ENCODE measurements around the gene SCCPDH. TPM values are rescaled to one million over a fixed set of nuclear protein-coding genes. Genes with fewer than 3 reads are reported as not detected.

Gene SCCPDH
- total and polyA plus RNA-seq, 4 donors, result 59.3 to 69.4 (median 65.4) TPM

DNA sequence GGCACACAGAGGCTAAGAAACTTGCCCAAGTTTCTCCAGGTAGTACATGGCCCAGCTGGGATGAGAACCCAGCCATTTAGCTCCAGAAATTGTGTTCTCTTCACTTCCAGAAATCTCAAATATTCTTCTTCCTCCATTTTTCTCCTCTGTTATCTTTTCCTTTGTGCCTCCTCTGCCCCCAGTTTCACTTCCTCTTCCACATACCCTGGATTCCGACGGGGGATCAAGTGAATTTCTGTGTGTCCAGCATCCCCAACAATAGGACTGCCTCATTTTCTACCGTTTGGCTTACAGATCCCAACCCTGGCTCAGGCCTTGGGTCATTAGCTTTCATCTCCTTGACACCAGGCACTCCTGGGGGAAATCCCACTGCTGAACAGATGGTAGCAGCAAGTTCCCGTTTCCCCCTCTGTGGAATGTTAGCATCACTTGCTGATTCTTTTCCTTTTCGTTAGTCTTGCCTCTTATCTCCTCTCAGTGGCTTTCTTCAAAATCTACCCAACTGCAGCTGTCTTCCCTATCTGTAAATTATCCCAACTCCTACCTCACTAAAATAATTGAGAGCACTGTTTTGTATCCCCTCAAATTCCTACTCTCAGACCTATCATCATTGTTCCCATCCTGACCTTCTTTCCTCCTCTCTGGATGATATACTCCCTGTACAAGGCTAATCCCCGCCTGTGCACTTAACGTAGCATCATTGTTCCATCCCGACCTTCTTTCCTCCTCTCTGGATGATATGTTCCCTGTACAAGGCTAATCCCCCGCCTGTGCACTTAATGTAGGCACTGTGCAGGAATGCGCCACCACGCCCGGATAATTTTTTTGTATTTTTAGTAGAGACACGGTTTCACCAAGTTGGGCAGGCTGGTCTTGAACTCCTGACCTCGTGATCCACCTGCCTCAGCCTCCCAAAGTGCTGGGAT, 36.5 kb downstream of the SCCPDH start:
- H3K27me3 ChIP-seq (ENCODE audit: control insufficient read depth, insufficient read depth, low read length), result no peaks in the 10 kb centered on the region
- H3K4me3 ChIP-seq (ENCODE audit: low read depth, low read length), result no peak overlapping the region
- WGBS (ENCODE audit: insufficient coverage), result 59% methylated on average over 9 of the region's 14 CpGs
- no peaks in the 10 kb centered on the region for H3K9me3 ChIP-seq (ENCODE audit: control insufficient read depth, insufficient read depth, low read length)
- H3K36me3 ChIP-seq (ENCODE audit: control insufficient read depth, insufficient read depth, low read length), result peaks cover 20% of the 10 kb centered on the region
- H3K4me1 ChIP-seq (ENCODE audit: control insufficient read depth, insufficient read depth, low read length), result no peaks in the 10 kb centered on the region
- H3K27ac ChIP-seq (ENCODE audit: low read depth, low read length), result no peak overlapping the region
- DNase-seq (ENCODE audit: low read depth in 4 of 6, low spot score in 6 of 6), result peak in 1 of 6 donors; percentile 73

DNA sequence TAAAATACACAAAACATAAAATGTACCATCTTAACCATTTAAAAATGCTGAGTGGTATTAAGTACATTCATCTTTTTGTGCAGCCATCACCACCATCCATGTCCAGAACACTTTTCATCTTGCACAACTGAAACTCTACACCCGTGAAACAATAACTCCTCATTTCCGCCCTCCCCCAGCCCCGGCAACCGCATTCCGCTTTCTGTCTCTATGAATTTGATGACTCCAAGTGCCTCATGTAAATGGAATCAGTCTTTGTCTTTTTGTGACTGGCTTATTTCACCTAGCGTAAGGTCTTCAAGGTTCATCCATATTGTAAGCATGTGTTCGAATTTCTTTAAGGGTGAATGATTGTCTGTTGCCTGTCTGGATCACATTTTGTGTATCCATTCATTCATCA, 37.2 kb downstream of the SCCPDH start:
- Histone ChIP-seq H3K4me1 (ENCODE audit: control insufficient read depth, insufficient read depth, low read length) (no peaks in the 10 kb centered on the region), H3K4me3 (ENCODE audit: low read depth, low read length) (no peak overlapping the region), H3K27ac (ENCODE audit: low read depth, low read length) (no peak overlapping the region), H3K36me3 (ENCODE audit: control insufficient read depth, insufficient read depth, low read length) (peaks cover 20% of the 10 kb centered on the region), H3K27me3 (ENCODE audit: control insufficient read depth, insufficient read depth, low read length) (no peaks in the 10 kb centered on the region), H3K9me3 (ENCODE audit: control insufficient read depth, insufficient read depth, low read length) (no peaks in the 10 kb centered on the region)
- no peak for DNase-seq (ENCODE audit: low read depth in 4 of 6, low spot score in 6 of 6)
- WGBS (ENCODE audit: insufficient coverage), result 73% methylated on average over 3 of the region's 7 CpGs

DNA sequence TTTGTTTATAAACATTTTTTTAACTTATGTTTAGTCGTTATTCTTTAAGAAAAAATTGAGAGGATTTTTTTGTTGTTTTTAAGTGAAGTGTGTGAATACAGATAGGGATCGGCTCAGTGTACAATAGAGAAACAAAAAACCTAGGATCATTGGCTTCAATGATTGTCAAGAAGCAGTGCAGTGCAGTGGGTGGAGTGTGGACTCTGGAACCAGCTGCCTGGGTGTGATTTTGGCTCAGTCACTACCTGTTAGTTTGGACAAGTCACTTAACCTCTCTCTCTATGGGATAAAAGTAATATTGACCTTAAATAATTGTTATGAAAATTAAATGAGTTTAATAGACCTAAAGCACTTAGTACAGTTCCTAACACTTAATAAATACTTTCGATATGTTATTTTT, 41.3 kb downstream of the SCCPDH start:
- WGBS (ENCODE audit: insufficient coverage), result 100% methylated on average over 1 of the region's 3 CpGs
- no peaks in the 10 kb centered on the region for H3K4me1 ChIP-seq (ENCODE audit: control insufficient read depth, insufficient read depth, low read length)
- no peak for DNase-seq (ENCODE audit: low read depth in 4 of 6, low spot score in 6 of 6)
- H3K9me3 ChIP-seq (ENCODE audit: control insufficient read depth, insufficient read depth, low read length), result no peaks in the 10 kb centered on the region
- H3K36me3 ChIP-seq (ENCODE audit: control insufficient read depth, insufficient read depth, low read length), result peaks cover 37% of the 10 kb centered on the region
- no peak overlapping the region for H3K27ac ChIP-seq (ENCODE audit: low read depth, low read length)
- H3K27me3 ChIP-seq (ENCODE audit: control insufficient read depth, insufficient read depth, low read length), result no peaks in the 10 kb centered on the region
- H3K4me3 ChIP-seq (ENCODE audit: low read depth, low read length), result no peak overlapping the region

DNA sequence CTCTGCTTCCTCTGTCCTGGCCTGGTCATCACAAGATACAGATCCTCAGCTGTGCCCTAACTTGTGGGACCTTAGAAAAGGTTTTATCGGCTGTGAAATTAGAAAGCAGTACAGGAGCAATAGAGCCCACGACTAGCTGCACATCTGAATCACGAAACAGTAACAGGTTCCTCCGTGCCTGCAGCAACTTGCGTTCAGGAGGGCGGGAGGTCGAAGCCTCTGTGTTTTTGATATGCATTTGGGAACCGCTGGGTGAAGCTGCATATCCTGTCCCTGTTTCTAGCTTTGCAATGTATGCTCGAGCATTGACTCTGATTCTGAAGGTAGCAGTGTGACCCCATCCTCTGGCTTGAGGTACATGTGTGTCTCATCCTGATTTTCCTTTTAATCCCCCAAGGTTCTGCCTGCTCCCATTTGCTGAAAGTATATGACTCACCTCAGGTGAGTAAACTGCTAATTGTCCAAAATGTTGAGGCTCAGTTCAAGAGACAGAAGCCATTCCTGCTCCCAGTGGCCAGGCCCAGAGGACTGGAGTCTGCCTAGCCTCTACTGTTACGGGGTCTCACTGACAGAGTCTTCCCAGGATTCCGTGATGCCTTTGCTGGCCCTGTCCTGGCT, 44.3 kb downstream of the SCCPDH start:
- H3K9me3 ChIP-seq (ENCODE audit: control insufficient read depth, insufficient read depth, low read length), result no peaks in the 10 kb centered on the region
- no peaks in the 10 kb centered on the region for H3K4me1 ChIP-seq (ENCODE audit: control insufficient read depth, insufficient read depth, low read length)
- no peak overlapping the region for H3K27ac ChIP-seq (ENCODE audit: low read depth, low read length)
- WGBS (ENCODE audit: insufficient coverage), result 48% methylated on average over 8 of the region's 11 CpGs
- no peak for DNase-seq (ENCODE audit: low read depth in 4 of 6, low spot score in 6 of 6)
- H3K36me3 ChIP-seq (ENCODE audit: control insufficient read depth, insufficient read depth, low read length), result peaks cover 19% of the 10 kb centered on the region
- H3K4me3 ChIP-seq (ENCODE audit: low read depth, low read length), result no peak overlapping the region
- no peaks in the 10 kb centered on the region for H3K27me3 ChIP-seq (ENCODE audit: control insufficient read depth, insufficient read depth, low read length)

DNA sequence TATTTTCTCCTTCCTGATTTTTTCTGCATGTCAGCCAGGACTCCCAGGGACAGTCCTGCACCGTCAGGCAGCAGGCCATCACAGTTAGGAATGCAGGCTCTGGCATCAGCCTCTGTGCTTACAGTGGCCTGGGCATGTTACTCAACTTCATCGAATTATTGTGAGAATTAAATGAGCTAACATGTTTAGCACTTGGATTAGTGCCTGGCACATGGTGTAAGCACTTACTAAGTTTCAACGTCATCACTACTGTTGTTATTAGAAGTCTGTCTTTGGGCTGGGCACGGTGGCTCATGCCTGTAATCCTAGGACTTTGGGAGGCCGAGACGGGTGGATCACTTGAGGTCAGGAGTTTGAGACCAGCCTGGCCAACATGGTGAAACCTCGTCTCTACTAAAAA, 45.1 kb downstream of the SCCPDH start:
- 92% methylated on average over 4 of the region's 7 CpGs for WGBS (ENCODE audit: insufficient coverage)
- Histone ChIP-seq H3K9me3 (ENCODE audit: control insufficient read depth, insufficient read depth, low read length) (no peaks in the 10 kb centered on the region), H3K4me3 (ENCODE audit: low read depth, low read length) (no peak overlapping the region), H3K4me1 (ENCODE audit: control insufficient read depth, insufficient read depth, low read length) (no peaks in the 10 kb centered on the region), H3K36me3 (ENCODE audit: control insufficient read depth, insufficient read depth, low read length) (peaks cover 19% of the 10 kb centered on the region), H3K27me3 (ENCODE audit: control insufficient read depth, insufficient read depth, low read length) (no peaks in the 10 kb centered on the region), H3K27ac (ENCODE audit: low read depth, low read length) (no peak overlapping the region)
- DNase-seq (ENCODE audit: low read depth in 4 of 6, low spot score in 6 of 6), result no peak

DNA sequence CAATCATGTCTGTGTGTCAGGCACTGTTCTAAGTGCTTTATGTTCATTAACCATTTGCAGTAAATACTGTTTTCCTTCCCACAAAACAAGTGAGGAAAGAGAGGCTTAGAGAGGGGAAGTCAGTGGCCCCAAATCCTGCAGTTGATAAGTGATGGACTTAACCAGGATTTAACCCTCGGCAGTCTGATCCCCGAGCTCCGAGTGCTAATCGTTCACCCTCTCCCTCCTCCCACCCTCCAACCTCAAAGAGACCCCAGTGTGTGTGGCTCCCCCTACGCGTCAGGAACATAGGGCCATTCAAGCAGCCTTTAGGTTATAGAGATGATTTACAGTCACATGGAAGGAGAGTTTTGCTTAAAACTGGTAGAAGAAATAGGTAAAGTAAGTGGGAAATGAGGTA, 47.2 kb downstream of the SCCPDH start:
- no peak overlapping the region for H3K4me3 ChIP-seq (ENCODE audit: low read depth, low read length)
- H3K27ac ChIP-seq (ENCODE audit: low read depth, low read length), result no peak overlapping the region
- H3K36me3 ChIP-seq (ENCODE audit: control insufficient read depth, insufficient read depth, low read length), result peaks cover 26% of the 10 kb centered on the region
- no peak for DNase-seq (ENCODE audit: low read depth in 4 of 6, low spot score in 6 of 6)
- H3K9me3 ChIP-seq (ENCODE audit: control insufficient read depth, insufficient read depth, low read length), result no peaks in the 10 kb centered on the region
- no CpG with 5 or more reads among the region's 6 CpGs for WGBS (ENCODE audit: insufficient coverage)
- H3K4me1 ChIP-seq (ENCODE audit: control insufficient read depth, insufficient read depth, low read length), result no peaks in the 10 kb centered on the region
- H3K27me3 ChIP-seq (ENCODE audit: control insufficient read depth, insufficient read depth, low read length), result no peaks in the 10 kb centered on the region

DNA sequence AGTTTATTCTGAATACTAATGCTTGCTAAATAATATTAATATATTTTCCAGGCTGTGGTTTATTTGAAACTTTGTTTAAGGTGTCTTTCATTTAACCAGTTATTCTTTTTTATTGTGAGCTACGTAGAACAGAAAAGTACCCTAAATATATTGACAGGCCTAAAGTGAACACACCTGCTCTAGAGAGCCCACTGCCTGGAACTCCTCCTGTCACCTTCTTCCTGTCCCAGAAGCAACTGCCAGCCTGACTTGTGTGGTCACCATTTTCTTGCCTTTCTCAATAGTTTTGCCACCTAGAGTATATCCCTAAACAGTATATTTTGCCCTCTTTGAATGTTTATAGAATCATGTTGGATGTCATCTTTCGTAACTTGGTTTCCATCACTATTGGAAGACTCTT, 48.5 kb downstream of the SCCPDH start:
- Histone ChIP-seq H3K4me1 (ENCODE audit: control insufficient read depth, insufficient read depth, low read length) (no peaks in the 10 kb centered on the region), H3K4me3 (ENCODE audit: low read depth, low read length) (no peak overlapping the region), H3K27me3 (ENCODE audit: control insufficient read depth, insufficient read depth, low read length) (no peaks in the 10 kb centered on the region), H3K9me3 (ENCODE audit: control insufficient read depth, insufficient read depth, low read length) (no peaks in the 10 kb centered on the region), H3K27ac (ENCODE audit: low read depth, low read length) (no peak overlapping the region), H3K36me3 (ENCODE audit: control insufficient read depth, insufficient read depth, low read length) (peaks cover 30% of the 10 kb centered on the region)
- no CpG with 5 or more reads among the region's 2 CpGs for WGBS (ENCODE audit: insufficient coverage)
- DNase-seq (ENCODE audit: low read depth in 4 of 6, low spot score in 6 of 6), result no peak

DNA sequence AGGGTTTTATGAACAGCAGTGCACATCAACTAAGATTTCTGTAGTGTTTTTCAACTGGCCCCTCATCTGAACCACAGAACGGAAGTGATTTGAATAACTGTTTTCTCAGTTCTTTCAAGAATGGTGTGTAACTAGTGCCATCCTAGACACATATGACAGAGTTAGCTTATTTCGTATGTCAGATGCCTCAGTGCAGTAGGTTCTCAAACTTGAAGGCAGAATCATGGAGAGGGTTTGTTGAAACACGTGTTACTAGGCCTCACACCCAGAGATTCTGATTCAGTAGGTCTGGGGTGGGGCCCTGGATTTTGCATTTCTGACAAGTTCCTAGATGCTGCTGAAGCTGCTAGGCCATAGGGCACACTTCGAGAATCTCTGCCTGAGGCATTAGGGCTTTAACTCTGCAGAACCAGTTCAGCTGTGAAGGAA, 49.0 kb downstream of the SCCPDH start:
- DNase-seq (ENCODE audit: low read depth in 4 of 6, low spot score in 6 of 6), result no peak
- no peak overlapping the region for H3K27ac ChIP-seq (ENCODE audit: low read depth, low read length)
- 90% methylated on average over 3 of the region's 4 CpGs for WGBS (ENCODE audit: insufficient coverage)
- peaks cover 34% of the 10 kb centered on the region for H3K36me3 ChIP-seq (ENCODE audit: control insufficient read depth, insufficient read depth, low read length)
- H3K4me1 ChIP-seq (ENCODE audit: control insufficient read depth, insufficient read depth, low read length), result no peaks in the 10 kb centered on the region
- no peaks in the 10 kb centered on the region for H3K27me3 ChIP-seq (ENCODE audit: control insufficient read depth, insufficient read depth, low read length)
- H3K4me3 ChIP-seq (ENCODE audit: low read depth, low read length), result no peak overlapping the region
- H3K9me3 ChIP-seq (ENCODE audit: control insufficient read depth, insufficient read depth, low read length), result no peaks in the 10 kb centered on the region

DNA sequence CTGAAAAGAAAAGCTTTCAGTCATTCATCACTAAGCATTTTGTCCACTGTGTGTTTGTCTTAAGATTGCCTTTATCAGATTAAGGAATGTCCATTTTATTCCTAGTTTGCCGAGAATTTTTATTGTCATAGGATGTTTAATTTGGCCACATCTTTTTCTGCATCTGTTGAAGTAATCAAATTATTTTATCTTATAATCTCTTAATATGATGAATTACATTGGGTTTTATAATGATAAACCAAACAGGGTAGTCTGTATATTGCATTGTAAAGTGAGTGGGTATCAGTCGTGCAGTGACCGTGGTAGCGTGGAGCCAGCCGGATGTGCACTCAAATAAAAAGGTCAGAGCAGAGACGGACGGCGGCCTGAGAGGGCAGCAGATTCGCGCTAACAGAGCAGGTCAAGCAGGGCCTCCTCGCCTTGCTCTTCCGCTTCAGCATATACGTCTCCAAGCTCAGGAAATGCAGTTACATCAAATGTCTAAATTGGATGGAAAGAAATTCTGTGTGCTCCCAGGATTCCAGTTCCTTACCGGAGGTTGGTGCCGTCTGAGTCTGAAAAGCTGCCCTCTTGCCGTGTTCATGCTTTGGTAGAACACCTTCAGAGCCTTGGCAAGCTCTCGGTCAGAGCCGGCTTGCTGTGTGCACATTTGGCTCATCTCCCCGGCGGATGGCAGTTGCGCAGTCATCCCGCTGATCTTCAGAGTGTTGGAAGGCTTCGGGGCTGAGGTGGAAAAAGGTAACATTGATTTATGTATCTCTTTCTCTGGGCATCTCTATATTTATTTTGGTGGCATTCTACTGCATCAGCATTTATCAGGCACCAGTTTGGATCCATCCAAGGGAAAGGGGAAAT, 51.5 kb downstream of the SCCPDH start:
- H3K9me3 ChIP-seq (ENCODE audit: control insufficient read depth, insufficient read depth, low read length), result no peaks in the 10 kb centered on the region
- no peak overlapping the region for H3K4me3 ChIP-seq (ENCODE audit: low read depth, low read length)
- H3K4me1 ChIP-seq (ENCODE audit: control insufficient read depth, insufficient read depth, low read length), result peaks cover 5% of the 10 kb centered on the region
- H3K27me3 ChIP-seq (ENCODE audit: control insufficient read depth, insufficient read depth, low read length), result no peaks in the 10 kb centered on the region
- no peak overlapping the region for H3K27ac ChIP-seq (ENCODE audit: low read depth, low read length)
- WGBS (ENCODE audit: insufficient coverage), result 68% methylated on average over 15 of the region's 23 CpGs
- peaks cover 32% of the 10 kb centered on the region for H3K36me3 ChIP-seq (ENCODE audit: control insufficient read depth, insufficient read depth, low read length)
- DNase-seq (ENCODE audit: low read depth in 4 of 6, low spot score in 6 of 6), result no peak
